ENCODE results near the gene TSC22D3. TPM values are rescaled to one million over a fixed set of nuclear protein-coding genes. Genes with fewer than 3 reads are reported as not detected.
"Not testable (repeated sequence)": the region's sequence is repeated elsewhere in the genome, so short reads cannot be mapped to it uniquely, and the experiment has no call there.

Gene TSC22D3
- total RNA-seq, 1 donor from 2014 or later = 72.0 TPM

GRCh38 chrX:107675365-107675654 is 100.3 kb downstream of the TSC22D3 start:
- ATAC-seq (no peak), DNase-seq (ENCODE audit: missing footprints) (no peak)
- intact Hi-C loops (cut with DNase I) = no loop called here

- DNase-seq (ENCODE audit: missing footprints) = peak; percentile 73
- intact Hi-C loops (cut with DNase I) = no loop called here
- ATAC-seq = peak; percentile 47
Measured at GRCh38 chrX:107674480-107675364, 100.9 kb downstream of the TSC22D3 start.

GRCh38 chrX:107673933-107674479 is 101.6 kb downstream of the TSC22D3 start:
- intact Hi-C loops (cut with DNase I) = loop anchor here (1.0 to 2.0 kb wide), 2 partner anchors 43 to 103 kb away; partner anchors contain the start of gene NCBP2L
- DNase-seq (ENCODE audit: missing footprints) (peak; percentile 94), ATAC-seq (peak; percentile 72)

- intact Hi-C loops (cut with DNase I) = loop anchor here (1.0 to 2.0 kb wide), 2 partner anchors 44 to 103 kb away; partner anchors contain the start of gene NCBP2L
- no peak for ATAC-seq
- no peak for DNase-seq (ENCODE audit: missing footprints)
Measured at GRCh38 chrX:107673431-107673830, 102.2 kb downstream of the TSC22D3 start.

GRCh38 chrX:107672955-107673378 is 102.6 kb downstream of the TSC22D3 start:
- intact Hi-C loops (cut with DNase I) = loop anchor here (1.0 to 2.0 kb wide), 2 partner anchors 44 to 104 kb away; partner anchors contain the start of gene NCBP2L
- ATAC-seq (peak; percentile 49), DNase-seq (ENCODE audit: missing footprints) (peak; percentile 90)

- intact Hi-C loops (cut with DNase I) = not testable (repeated sequence)
Measured at GRCh38 chrX:107671256-107671655, 104.3 kb downstream of the TSC22D3 start.

GRCh38 chrX:107669885-107670628 is 105.5 kb downstream of the TSC22D3 start:
- no peak for ATAC-seq
- DNase-seq (ENCODE audit: missing footprints) = no peak
- intact Hi-C loops (cut with DNase I) = no loop called here

More at GRCh38 chrX:107671256-107671655, 104.3 kb downstream of the TSC22D3 start:
- DNase-seq (ENCODE audit: missing footprints); ATAC-seq: not testable (repeated sequence)

GRCh38 chrX:107669261-107669660 is 106.3 kb downstream of the TSC22D3 start:
- DNase-seq (ENCODE audit: missing footprints) (no peak), ATAC-seq (no peak)
- intact Hi-C loops (cut with DNase I) = no loop called here

GRCh38 chrX:107668710-107669109 is 106.9 kb downstream of the TSC22D3 start:
- DNase-seq (ENCODE audit: missing footprints); ATAC-seq; intact Hi-C loops (cut with DNase I): not testable (repeated sequence)

- ATAC-seq = no peak
- intact Hi-C loops (cut with DNase I) = no loop called here
- DNase-seq (ENCODE audit: missing footprints) = no peak
Measured at GRCh38 chrX:107667426-107667825, 108.2 kb downstream of the TSC22D3 start.

- no peak for DNase-seq (ENCODE audit: missing footprints)
- no peak for ATAC-seq
- intact Hi-C loops (cut with DNase I) = no loop called here
Measured at GRCh38 chrX:107666931-107667330, 108.7 kb downstream of the TSC22D3 start.

Other genes starting within 250 kb of the TSC22D3 start
- gene PRPS1, start 147.3 kb downstream of the TSC22D3 start, total RNA-seq = 24.1 TPM
- gene NCBP2L, start 1.9 kb upstream of the TSC22D3 start, total RNA-seq = not detected
- 7.1 TPM for gene MID2, start 50.1 kb upstream of the TSC22D3 start, total RNA-seq
- gene TEX13B, start 206.6 kb upstream of the TSC22D3 start, total RNA-seq = not detected